ENCODE measurements around the gene SFT2D1.
"Not testable (repeated sequence)": the region's sequence is repeated elsewhere in the genome, so short reads cannot be mapped to it uniquely, and the experiment has no call there.

DNA sequence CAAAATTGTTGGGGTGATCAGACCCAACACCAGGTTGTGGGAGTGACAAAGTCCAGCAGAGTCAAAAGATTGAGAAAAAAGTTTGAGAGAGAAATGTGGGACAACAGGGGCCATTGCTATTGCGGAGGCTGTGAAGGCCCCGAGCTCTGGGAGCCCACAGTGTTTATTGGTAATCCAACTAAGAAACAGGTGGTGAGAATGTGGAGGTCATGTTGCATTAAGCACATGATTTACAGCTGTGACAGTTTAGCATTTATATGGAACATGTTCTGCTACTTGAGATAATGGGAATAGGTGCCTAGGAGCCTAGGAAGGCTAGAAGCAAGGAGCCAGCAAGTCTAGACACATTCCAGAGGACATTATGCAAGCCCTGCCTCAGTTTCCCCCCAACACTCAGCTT lies 2.6 kb upstream of the SFT2D1 start:
- TF ChIP-seq NFE2L2 (IDR thresholded peaks at IDR 0.05; ENCODE audit: low read depth, low read length); CEBPB (IDR thresholded peaks at IDR 0.05; ENCODE audit: low read depth, low read length); POLR2A (IDR thresholded peaks at IDR 0.05; ENCODE audit: low read depth, low read length); MAZ (IDR thresholded peaks at IDR 0.05; ENCODE audit: borderline replicate concordance, low read depth, low read length): not testable (repeated sequence)
- TF ChIP-seq, protein P1, sequence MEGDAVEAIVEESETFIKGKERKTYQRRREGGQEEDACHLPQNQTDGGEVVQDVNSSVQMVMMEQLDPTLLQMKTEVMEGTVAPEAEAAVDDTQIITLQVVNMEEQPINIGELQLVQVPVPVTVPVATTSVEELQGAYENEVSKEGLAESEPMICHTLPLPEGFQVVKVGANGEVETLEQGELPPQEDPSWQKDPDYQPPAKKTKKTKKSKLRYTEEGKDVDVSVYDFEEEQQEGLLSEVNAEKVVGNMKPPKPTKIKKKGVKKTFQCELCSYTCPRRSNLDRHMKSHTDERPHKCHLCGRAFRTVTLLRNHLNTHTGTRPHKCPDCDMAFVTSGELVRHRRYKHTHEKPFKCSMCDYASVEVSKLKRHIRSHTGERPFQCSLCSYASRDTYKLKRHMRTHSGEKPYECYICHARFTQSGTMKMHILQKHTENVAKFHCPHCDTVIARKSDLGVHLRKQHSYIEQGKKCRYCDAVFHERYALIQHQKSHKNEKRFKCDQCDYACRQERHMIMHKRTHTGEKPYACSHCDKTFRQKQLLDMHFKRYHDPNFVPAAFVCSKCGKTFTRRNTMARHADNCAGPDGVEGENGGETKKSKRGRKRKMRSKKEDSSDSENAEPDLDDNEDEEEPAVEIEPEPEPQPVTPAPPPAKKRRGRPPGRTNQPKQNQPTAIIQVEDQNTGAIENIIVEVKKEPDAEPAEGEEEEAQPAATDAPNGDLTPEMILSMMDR (conservative IDR thresholded peaks at IDR 0.05; ENCODE audit: low read depth, low read length), result not testable (repeated sequence)
